AG09309 (cell line): ENCODE measurements around the gene JARID2.

Experiments used
- DNase-seq: peaks from one replicate; pipeline ENCODE4 v3.0.0-alpha.2; 2010; ENCODE audit warnings: low read depth
- H3K4me3 ChIP-seq: 2 replicates; pipeline ENCODE4 v1.5.1; 2011; ENCODE audit warnings: mild to moderate bottlenecking, low read depth, low read length, moderate library complexity; ENCODE audit not compliant: control insufficient read depth
- TF ChIP-seq, protein P1 (sequence below): IDR thresholded peaks from 2 replicates; pipeline ENCODE4 v1.5.1; 2011; ENCODE audit warnings: mild to moderate bottlenecking, low read depth, low read length, inconsistent platforms; ENCODE audit not compliant: insufficient read depth, control insufficient read depth; ENCODE audit errors: missing control alignments

JARID2 gene

DNA sequence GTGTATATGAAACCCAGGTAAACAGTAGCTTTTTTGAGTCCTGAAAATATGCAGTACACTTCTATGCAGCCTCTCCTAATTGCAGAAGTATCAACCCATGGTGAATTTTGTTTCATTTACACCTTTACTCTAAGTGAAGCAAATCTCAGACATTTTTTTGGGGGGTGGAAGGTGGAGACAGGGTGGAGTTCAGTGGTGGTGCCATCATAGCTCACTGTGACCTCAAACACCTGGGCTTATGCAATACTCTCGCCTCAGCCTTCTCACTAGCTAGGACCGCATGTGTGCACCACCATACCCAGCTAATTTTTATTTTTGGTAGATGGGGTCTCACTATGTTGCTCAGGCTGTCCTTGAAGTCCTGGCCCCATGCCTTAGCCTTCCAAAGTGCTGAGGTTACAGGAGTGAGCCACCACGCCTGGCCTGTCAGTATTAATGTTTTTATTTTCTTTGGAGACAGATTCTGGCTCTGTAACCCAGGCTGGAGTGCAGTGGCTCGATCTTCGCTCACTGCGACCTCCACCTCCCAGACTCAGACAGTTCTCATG is 80.3 kb downstream of the JARID2 start:
- H3K4me3 ChIP-seq: no peak overlapping the region
- TF ChIP-seq, protein P1, sequence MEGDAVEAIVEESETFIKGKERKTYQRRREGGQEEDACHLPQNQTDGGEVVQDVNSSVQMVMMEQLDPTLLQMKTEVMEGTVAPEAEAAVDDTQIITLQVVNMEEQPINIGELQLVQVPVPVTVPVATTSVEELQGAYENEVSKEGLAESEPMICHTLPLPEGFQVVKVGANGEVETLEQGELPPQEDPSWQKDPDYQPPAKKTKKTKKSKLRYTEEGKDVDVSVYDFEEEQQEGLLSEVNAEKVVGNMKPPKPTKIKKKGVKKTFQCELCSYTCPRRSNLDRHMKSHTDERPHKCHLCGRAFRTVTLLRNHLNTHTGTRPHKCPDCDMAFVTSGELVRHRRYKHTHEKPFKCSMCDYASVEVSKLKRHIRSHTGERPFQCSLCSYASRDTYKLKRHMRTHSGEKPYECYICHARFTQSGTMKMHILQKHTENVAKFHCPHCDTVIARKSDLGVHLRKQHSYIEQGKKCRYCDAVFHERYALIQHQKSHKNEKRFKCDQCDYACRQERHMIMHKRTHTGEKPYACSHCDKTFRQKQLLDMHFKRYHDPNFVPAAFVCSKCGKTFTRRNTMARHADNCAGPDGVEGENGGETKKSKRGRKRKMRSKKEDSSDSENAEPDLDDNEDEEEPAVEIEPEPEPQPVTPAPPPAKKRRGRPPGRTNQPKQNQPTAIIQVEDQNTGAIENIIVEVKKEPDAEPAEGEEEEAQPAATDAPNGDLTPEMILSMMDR: no peak

DNA sequence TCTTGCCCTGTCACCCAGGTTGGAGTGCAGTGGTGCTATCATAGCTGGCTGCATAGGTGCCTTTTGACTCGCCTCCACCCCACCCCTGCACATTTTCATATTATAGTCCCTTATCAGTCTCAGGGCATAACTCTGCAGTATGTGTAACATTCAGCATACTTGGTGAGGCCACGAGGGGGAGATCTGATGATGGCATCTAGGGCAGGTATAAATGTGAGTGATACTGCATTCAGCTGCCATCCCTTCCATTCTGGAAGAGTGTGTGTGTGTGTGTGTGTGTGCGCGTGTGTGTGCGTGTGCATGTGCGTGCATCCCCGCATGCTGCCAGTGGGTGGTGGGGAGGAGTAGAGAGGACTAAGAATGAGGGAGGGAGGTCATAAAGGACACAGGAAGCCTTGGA is 81.4 kb downstream of the JARID2 start:
- DNase-seq: no peak
- TF ChIP-seq, protein P1: no peak
- no peak overlapping the region for H3K4me3 ChIP-seq

More for the DNA sequence above, 80.3 kb downstream of the JARID2 start:
- no peak for DNase-seq

DNA sequence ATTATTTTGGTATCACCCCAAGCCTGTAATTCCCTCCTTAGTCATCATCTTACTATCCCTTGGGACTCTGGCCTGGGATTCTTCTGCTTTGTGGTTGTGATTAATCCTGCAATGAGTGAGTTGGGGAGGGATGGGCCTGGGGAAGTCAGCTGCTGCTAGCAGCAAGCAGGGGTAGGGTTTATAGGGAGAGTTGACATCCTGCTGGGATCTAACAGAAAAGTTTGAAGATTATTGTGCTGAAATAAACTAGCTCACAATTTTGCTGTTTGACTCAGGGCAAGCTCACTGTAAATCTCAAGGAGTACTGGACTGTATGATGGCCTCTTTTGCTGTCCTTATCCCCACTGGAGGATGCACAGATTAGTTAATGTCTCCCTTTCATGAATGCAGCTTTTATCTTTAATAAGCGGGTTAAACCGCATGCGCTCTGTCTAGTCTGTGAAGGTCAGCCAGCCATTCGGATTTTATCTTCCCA is 83.4 kb downstream of the JARID2 start:
- TF ChIP-seq, protein P1: no peak
- peak; percentile 95 for DNase-seq
- H3K4me3 ChIP-seq: no peak overlapping the region

DNA sequence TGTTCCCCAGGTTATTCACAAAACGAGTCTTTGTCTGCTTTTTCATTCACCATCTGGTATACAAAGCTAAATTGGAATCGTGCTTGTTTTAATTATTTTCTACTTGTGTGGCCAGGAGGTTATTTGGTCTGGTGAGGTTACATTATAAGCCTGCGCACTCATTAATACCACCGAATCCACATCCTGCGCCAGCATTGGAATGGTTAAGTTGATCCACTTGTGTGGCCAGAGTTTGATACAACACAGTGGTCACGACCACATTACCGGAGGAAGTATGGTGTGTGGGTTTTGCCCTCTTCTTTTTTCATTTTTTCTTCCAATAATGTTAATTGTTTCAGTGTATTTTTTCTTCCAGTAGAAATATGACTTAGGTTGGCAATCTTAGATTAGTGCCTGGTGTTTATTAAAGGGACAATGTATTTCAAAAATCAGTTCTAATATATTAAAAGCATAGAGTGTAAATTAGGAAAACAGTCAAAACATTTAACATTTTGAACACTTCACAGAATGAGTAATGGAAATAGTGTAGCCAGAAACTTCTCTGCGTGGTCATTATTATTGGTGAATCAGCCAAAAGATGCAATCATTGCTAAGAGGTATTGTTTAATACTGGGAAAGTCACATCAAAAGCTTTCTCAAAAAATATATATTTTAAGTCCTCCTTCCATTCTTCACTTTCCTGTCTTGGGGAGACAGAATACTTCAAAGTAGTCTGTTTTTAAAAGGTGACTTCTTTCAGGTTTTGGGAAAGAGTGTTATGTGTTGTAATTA is 84.5 kb downstream of the JARID2 start:
- no peak for DNase-seq

DNA sequence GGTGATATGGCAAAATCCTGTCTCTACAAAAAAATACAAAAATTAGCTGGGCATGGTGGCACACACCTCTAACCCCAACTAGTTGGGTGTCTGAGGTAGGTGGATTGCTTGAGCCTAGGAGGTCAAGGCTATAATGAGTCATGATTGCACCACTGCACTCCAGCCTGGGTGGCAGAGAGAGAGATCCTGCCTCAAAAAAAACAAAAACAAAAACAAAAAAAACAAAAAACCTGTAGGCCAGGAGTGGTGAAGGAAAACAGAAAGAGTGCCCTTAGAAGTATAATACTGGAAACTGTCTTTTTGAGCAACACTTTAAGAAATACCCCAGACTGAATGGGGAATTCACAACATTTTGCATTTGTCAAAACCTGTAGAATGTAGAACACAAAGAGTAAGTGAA is 85.3 kb downstream of the JARID2 start:
- H3K4me3 ChIP-seq: no peak overlapping the region
- TF ChIP-seq, protein P1: no peak
- DNase-seq: no peak

More for the DNA sequence above, 84.5 kb downstream of the JARID2 start:
- H3K4me3 ChIP-seq: no peak overlapping the region
- TF ChIP-seq, protein P1: no peak

DNA sequence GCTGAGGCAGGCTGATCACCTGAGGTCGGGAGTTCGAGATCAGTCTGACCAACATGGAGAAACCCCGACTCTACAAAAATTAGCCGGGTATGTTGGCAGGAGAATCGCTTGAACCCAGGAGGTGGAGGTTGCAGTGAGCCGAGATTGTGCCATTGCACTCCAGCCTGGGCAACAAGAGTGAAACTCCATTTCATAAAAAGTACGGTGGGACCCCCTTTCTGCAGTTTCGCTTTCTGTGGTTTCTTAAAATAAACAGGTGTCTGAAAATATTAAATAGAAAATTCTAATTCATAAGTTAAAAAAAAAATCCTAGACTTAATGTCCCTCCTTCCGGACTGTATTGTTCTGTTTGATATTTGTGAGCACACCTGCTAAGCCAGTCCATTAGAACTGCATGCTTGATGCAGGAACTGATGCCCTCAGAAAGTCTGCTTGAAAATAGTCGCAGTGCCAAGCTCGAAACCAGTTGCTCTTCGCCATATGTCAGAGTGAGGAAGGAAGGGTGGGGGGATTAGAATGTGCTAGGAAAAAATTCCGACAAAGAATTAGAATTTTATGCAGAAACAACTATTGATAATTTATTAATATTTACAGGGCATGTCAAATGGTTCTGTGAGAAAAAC is 85.9 kb downstream of the JARID2 start:
- no peak for DNase-seq
- H3K4me3 ChIP-seq: no peak overlapping the region

More for the DNA sequence above, 85.9 kb downstream of the JARID2 start:
- TF ChIP-seq, protein P1: no peak
